Embryonic facial prominence (tissue), 1 donor: Measurements from ENCODE around the gene IRAG1.

Experiments
- DNase-seq: peaks from one replicate; pipeline ENCODE4 v3.0.0-alpha.2; 2016; ENCODE audit errors: extremely low spot score

Gene IRAG1

GRCh38 chr11:10666556-10667520 lies 26.7 kb downstream of the IRAG1 start:
- no peak for DNase-seq

GRCh38 chr11:10664496-10664895 lies 29.1 kb downstream of the IRAG1 start:
- DNase-seq: no peak

DNA sequence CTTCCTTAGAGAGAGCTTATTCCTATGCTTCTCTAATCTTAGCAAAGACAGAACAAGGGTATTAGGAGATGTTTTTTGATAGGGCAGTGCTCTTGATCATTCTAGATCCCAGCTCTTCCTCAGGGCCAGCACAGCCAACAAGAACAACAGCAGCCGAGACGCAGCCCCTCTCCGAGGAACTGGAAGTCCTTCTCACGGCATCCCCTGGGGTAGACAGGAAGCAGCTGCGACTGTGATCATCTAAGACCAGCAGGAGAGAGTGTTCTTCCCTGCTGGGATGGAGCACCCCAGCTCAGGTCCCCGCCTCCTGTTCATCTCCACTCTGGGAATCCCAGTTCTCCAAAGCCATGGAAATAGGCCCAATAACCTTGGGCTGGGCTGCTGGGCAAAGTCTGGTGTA lies 29.6 kb downstream of the IRAG1 start:
- no peak for DNase-seq

- no peak for DNase-seq
Measured at GRCh38 chr11:10663365-10663764, 30.2 kb downstream of the IRAG1 start.

- DNase-seq: no peak
Measured at GRCh38 chr11:10660323-10660722, 33.2 kb downstream of the IRAG1 start.

DNA sequence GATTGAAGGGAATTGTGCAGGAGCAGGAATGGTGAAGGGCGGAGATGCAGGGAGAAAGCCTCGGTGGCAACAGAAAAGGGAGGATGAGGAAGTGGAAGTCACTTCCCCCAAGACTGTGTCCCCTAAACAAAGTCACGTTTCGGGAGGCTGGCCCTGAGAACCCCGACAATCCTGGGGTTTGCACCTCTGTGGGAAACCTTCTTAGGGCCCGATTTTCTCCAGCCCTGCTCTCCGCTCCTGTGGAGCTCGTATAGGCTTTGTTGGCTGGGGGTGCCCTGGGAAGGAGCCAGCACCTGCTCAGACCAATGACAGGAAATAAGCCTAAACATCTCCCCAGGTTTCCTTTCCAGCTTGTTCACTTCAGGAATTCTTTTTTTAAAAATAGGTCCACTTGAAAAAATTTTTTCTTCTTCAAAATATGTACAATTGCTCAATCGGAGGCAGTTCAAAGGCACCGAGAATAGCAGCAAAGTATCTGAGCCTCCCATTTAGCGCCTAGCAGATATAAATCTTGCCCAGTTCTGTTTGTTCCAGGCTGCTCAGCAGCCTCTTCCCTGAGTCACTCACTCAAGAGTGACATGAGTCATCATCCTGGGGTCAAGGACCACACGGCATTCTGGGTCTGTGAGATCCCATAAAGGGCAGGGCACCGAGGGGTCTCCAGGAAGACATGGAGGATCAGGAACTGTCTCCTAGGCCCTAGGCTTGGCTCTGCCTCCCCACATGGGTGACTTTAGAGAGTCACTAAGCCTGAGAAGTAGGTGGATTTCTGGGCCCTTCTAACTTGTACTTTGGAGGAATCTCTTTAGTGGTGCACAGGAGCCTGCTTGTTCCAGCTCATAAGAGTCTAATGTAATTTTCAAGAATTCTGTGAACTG lies 34.0 kb downstream of the IRAG1 start:
- DNase-seq: no peak

- DNase-seq: no peak
Measured at GRCh38 chr11:10658621-10659338, 34.8 kb downstream of the IRAG1 start.

GRCh38 chr11:10657308-10658271 lies 36.0 kb downstream of the IRAG1 start:
- no peak for DNase-seq

- no peak for DNase-seq
Measured at GRCh38 chr11:10655943-10656576, 37.5 kb downstream of the IRAG1 start.

DNA sequence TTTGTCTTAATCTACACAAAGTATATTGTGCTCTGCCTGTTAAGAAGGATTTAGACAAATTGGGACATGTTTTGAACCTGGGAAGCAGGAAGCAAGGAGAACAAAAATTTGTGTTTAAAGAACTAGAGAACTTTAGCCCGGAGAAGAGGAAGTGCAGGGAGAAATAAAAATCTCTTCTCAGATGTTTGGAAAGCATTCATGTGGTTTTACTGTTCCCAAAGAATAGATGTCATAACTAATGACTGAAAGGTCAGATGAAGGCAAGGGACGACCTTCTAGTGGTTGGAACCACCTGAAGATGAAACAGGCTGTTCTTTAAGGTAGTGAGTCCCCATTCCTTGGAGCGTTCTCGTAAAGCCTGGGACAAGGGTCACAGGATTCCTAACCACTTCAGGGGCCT lies 38.3 kb downstream of the IRAG1 start:
- no peak for DNase-seq

GRCh38 chr11:10654811-10655150 lies 38.8 kb downstream of the IRAG1 start:
- DNase-seq: no peak

GRCh38 chr11:10653946-10654810 lies 39.4 kb downstream of the IRAG1 start:
- DNase-seq: no peak

DNA sequence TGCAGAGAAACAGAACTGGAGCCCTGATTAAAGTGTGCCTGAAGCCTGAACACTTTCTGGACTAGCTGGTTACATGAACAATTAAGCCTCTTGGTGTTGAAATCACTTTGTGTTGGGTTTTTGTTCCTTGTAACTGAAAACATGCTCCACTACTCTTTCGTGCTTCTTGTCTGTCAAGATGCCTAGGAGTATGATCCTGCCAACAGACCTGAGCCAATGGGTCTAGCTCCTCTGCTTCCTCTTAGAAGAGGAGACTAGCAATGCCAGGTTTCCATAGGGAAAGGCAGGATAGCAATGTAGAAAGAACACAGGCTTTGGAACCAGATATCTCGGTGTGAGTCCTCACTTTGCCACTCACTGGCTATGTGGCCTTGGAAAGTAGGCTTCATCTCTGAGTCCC lies 40.3 kb downstream of the IRAG1 start:
- no peak for DNase-seq

DNA sequence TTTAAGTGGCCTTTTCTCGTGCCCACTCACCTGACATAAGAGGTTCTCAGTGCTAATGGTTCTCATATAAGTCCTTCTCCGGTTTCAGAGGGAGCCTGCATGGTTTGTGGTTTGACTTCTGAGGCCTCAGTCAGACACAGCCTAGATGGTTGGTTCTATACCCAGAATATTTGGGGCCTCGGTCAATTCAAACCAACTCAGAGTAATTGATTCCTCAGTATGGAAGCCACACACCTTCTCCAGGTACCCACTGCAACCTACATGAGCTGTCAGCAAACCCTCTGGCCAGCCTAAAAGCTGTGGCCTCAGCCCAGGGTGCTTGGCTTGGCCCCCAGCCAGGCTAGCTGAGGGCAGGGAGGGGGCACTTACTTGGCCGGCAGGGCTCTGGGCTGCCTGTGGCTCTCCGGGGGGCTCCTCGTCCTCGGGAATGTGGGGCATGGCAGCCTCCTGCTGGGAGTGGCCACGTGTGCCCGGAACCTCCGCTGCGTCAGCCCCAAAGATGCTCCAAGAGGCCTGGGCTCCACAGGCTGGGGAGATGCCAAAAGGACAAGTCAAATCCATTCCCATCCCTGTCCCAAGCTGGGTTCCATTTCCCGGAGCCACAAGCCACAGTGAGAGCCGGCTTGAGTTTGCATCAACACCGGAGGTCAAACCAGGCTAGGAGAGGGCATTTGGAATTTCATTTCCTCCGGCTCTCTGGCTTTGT lies 41.7 kb downstream of the IRAG1 start:
- no peak for DNase-seq

GRCh38 chr11:10650630-10651029 lies 42.9 kb downstream of the IRAG1 start:
- DNase-seq: no peak

GRCh38 chr11:10650166-10650565 lies 43.4 kb downstream of the IRAG1 start:
- DNase-seq: no peak

GRCh38 chr11:10648871-10649270 lies 44.7 kb downstream of the IRAG1 start:
- no peak for DNase-seq

GRCh38 chr11:10646681-10647355 lies 46.7 kb downstream of the IRAG1 start:
- no peak for DNase-seq
